HepG2 (cell line): ENCODE data around the gene CBLC. TPM values are rescaled to one million over a fixed set of nuclear protein-coding genes. Genes with fewer than 3 reads are reported as not detected.

ENCODE experiments used
- AGO1 ChIP-seq: fragments of 200-400 bp; formaldehyde crosslinking; IDR thresholded peaks from 2 replicates; pipeline ENCODE4 v1.6.1; 2017; ENCODE audit warnings: mild to moderate bottlenecking, low read depth, low read length, moderate library complexity; ENCODE audit not compliant: poor library complexity, severe bottlenecking
- ASH2L ChIP-seq: fragments of 300-600, 200-600 bp; sonication (generic); IDR thresholded peaks from 2 replicates; pipeline ENCODE4 v1.7.0; 2017; ENCODE audit warnings: low read depth, mild to moderate bottlenecking, moderate library complexity, mixed read lengths, low read length; ENCODE audit not compliant: insufficient read length
- DNMT3B ChIP-seq: conservative IDR thresholded peaks from 2 replicates; pipeline ENCODE4 v1.6.1; 2016; ENCODE audit warnings: missing biosample characterization, control low read depth
- FOXA3 ChIP-seq: IDR thresholded peaks from 2 replicates; pipeline ENCODE4 v1.6.1; 2016; ENCODE audit warnings: missing genetic modification reagents, missing compliant biosample characterization
- NFATC3 ChIP-seq: sonication (generic); formaldehyde crosslinking; IDR thresholded peaks from 2 replicates; pipeline ENCODE4 v1.5.1; 2020; ENCODE audit warnings: mild to moderate bottlenecking, missing genetic modification reagents
- PITX1 ChIP-seq: sonication (generic); formaldehyde crosslinking; IDR thresholded peaks from 2 replicates; pipeline ENCODE4 v1.5.1; 2020; ENCODE audit warnings: mild to moderate bottlenecking, missing genetic modification reagents
- POLR2G ChIP-seq: fragments of 200-400 bp; formaldehyde crosslinking; IDR thresholded peaks from 2 replicates; pipeline ENCODE4 v1.6.1; 2018; ENCODE audit warnings: mild to moderate bottlenecking, low read depth, low read length, moderate library complexity
- PRPF4 ChIP-seq: fragments of 200-400 bp; formaldehyde crosslinking; IDR thresholded peaks from 2 replicates; pipeline ENCODE4 v1.6.1; 2016; ENCODE audit warnings: low read length, low read depth; ENCODE audit not compliant: poor library complexity, severe bottlenecking
- TAF15 ChIP-seq: fragments of 200-400 bp; formaldehyde crosslinking; IDR thresholded peaks from one replicate; pipeline ENCODE4 v1.6.1; 2018; ENCODE audit warnings: mild to moderate bottlenecking, low read depth, low read length; ENCODE audit not compliant: poor library complexity, severe bottlenecking
- TOPORS ChIP-seq: sonication (generic); formaldehyde crosslinking; IDR thresholded peaks from 2 replicates; pipeline ENCODE4 v1.8.0; 2023; ENCODE audit warnings: mild to moderate bottlenecking, missing genetic modification reagents
- ZBTB20 ChIP-seq: sonication (generic); formaldehyde crosslinking; IDR thresholded peaks from 2 replicates; pipeline ENCODE4 v1.8.1; 2023; ENCODE audit warnings: missing genetic modification reagents, low read depth, mild to moderate bottlenecking, borderline replicate concordance
- ZNF337 ChIP-seq: sonication (generic); formaldehyde crosslinking; IDR thresholded peaks from 2 replicates; pipeline ENCODE4 v1.5.1; 2020; ENCODE audit warnings: missing genetic modification reagents, low read depth, mild to moderate bottlenecking, borderline replicate concordance
- ZNF501 ChIP-seq: sonication (generic); formaldehyde crosslinking; IDR thresholded peaks from 2 replicates; pipeline ENCODE4 v1.5.1; 2020; ENCODE audit warnings: mild to moderate bottlenecking, moderate library complexity, missing genetic modification reagents
- ZNF644 ChIP-seq: IDR thresholded peaks from 2 replicates; pipeline ENCODE4 v1.6.1; 2016; ENCODE audit warnings: low read depth
- ZNF670 ChIP-seq: sonication (generic); formaldehyde crosslinking; IDR thresholded peaks from 2 replicates; pipeline ENCODE4 v1.8.0; 2022; ENCODE audit warnings: mild to moderate bottlenecking, missing genetic modification reagents, borderline replicate concordance
- ZNF691 ChIP-seq: sonication (generic); formaldehyde crosslinking; IDR thresholded peaks from 2 replicates; pipeline ENCODE4 v1.4.0; 2020; ENCODE audit warnings: missing genetic modification reagents, low read depth, mild to moderate bottlenecking, borderline replicate concordance
- ZNF773 ChIP-seq: sonication (generic); formaldehyde crosslinking; IDR thresholded peaks from 2 replicates; pipeline ENCODE4 v1.4.0; 2020; ENCODE audit warnings: missing genetic modification reagents, borderline replicate concordance
- polyA plus RNA-seq, 8 experiments: library from polyadenylated mRNA; depleted of rRNA in 3 of 8; stranded (reverse) in 7 of 8; unstranded in 1 of 8; fragments of >200 nt; fragmentation: Illumina TruSeq in 4 of 8; extraction: Trizol in 4 of 8; gene quantifications; 2 replicates each; pipeline versions ENCODE4 v1.2.1 to v1.2.3, GENCODE V29; 2011 to 2016; ENCODE audit warnings: low read depth in 4 of 8, missing spikeins in 1 of 8, mixed read lengths in 1 of 8; ENCODE audit not compliant: insufficient read depth in 1 of 8
- total RNA-seq, 5 experiments: library from RNA; depleted of rRNA; stranded (reverse); fragments of >200 nt; fragmentation: Illumina TruSeq; extraction: Trizol; gene quantifications; 2 replicates each; pipeline ENCODE4 v1.2.3, GENCODE V29; 2016; ENCODE audit warnings: low read depth in 1 of 5
- TF ChIP-seq, protein P1 (sequence below): sonication (generic); formaldehyde crosslinking; IDR thresholded peaks from 2 replicates; pipeline ENCODE4 v1.5.1; 2020; ENCODE audit warnings: missing genetic modification reagents, mild to moderate bottlenecking, borderline replicate concordance
- TF ChIP-seq, protein P2 (sequence below): sonication (generic); formaldehyde crosslinking; IDR thresholded peaks from 2 replicates; pipeline ENCODE4 v1.9.0; 2021; ENCODE audit warnings: missing genetic modification reagents, borderline replicate concordance
- TF ChIP-seq, protein P3 (sequence below): sonication (generic); formaldehyde crosslinking; IDR thresholded peaks from 2 replicates; pipeline ENCODE4 v1.4.0; 2020; ENCODE audit warnings: low read depth, missing genetic modification reagents

Gene CBLC
- total and polyA plus RNA-seq, 2 of the 13 experiments (the other 11 are each of a cell fraction or from before 2014, with no cell fraction given): 1.8 to 2.6 TPM

DNA sequence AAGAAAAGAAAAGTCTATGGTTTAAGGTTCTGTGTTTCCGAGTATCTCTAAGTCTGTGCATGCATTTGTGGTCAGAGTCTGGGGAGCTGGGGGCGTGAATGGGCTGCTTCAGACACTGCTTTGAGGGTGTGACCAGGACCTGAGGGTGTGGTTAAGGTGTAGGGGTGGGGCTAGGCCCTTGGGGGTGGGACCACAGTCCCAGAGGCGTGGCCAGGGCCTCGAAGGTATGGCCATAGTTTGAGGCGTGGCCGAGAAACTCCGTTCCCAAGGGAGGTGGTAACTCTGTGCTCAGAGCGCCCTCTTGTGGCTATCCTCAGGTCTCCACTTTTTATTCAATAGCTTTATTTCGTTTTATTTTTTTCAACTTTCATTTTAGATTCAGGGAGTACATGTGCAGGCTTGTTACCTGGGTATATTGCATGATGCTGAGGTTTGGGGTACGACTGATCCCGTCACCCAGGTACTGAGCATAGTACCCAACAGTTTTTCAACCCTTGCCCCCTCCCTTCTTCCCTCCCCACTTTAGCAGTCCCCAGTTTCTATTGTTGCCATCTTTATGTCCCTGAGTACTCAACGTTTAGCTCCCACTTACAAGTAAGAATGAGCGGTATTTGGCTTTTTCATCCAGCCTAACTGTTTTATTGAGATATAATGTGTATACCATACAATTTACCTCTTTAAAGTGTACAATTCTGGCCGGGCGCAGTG is 7.0 kb upstream of the CBLC start (continued):
- TF ChIP-seq, protein P1, sequence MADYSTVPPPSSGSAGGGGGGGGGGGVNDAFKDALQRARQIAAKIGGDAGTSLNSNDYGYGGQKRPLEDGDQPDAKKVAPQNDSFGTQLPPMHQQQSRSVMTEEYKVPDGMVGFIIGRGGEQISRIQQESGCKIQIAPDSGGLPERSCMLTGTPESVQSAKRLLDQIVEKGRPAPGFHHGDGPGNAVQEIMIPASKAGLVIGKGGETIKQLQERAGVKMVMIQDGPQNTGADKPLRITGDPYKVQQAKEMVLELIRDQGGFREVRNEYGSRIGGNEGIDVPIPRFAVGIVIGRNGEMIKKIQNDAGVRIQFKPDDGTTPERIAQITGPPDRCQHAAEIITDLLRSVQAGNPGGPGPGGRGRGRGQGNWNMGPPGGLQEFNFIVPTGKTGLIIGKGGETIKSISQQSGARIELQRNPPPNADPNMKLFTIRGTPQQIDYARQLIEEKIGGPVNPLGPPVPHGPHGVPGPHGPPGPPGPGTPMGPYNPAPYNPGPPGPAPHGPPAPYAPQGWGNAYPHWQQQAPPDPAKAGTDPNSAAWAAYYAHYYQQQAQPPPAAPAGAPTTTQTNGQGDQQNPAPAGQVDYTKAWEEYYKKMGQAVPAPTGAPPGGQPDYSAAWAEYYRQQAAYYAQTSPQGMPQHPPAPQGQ (CRISPR knock-in tag): no peak
- TF ChIP-seq, protein P2, sequence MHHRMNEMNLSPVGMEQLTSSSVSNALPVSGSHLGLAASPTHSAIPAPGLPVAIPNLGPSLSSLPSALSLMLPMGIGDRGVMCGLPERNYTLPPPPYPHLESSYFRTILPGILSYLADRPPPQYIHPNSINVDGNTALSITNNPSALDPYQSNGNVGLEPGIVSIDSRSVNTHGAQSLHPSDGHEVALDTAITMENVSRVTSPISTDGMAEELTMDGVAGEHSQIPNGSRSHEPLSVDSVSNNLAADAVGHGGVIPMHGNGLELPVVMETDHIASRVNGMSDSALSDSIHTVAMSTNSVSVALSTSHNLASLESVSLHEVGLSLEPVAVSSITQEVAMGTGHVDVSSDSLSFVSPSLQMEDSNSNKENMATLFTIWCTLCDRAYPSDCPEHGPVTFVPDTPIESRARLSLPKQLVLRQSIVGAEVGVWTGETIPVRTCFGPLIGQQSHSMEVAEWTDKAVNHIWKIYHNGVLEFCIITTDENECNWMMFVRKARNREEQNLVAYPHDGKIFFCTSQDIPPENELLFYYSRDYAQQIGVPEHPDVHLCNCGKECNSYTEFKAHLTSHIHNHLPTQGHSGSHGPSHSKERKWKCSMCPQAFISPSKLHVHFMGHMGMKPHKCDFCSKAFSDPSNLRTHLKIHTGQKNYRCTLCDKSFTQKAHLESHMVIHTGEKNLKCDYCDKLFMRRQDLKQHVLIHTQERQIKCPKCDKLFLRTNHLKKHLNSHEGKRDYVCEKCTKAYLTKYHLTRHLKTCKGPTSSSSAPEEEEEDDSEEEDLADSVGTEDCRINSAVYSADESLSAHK (CRISPR knock-in tag): no peak
- no peak for TF ChIP-seq ZNF670 (CRISPR knock-in tag)
- no peak for TF ChIP-seq AGO1
- no peak for TF ChIP-seq ZNF691 (CRISPR knock-in tag)
- no peak for TF ChIP-seq PITX1 (CRISPR knock-in tag)
- TF ChIP-seq TAF15: no peak
- no peak for TF ChIP-seq ZBTB20 (CRISPR knock-in tag)
- no peak for TF ChIP-seq POLR2G
- TF ChIP-seq FOXA3 (CRISPR knock-in tag): no peak
- no peak for TF ChIP-seq ZNF644 (CRISPR knock-in tag)
- TF ChIP-seq ZNF337 (CRISPR knock-in tag): no peak
- no peak for TF ChIP-seq PRPF4
- 0 out of 2 replicates have a peak, but pooled peaks have one; percentile 35 for TF ChIP-seq ZNF501 (CRISPR knock-in tag)
- no peak for TF ChIP-seq ZNF773
- no peak for TF ChIP-seq TOPORS (CRISPR knock-in tag)
- TF ChIP-seq DNMT3B (CRISPR knock-in tag): no peak
- no peak for TF ChIP-seq ASH2L
- no peak for TF ChIP-seq NFATC3 (CRISPR knock-in tag)
- TF ChIP-seq, protein P3, sequence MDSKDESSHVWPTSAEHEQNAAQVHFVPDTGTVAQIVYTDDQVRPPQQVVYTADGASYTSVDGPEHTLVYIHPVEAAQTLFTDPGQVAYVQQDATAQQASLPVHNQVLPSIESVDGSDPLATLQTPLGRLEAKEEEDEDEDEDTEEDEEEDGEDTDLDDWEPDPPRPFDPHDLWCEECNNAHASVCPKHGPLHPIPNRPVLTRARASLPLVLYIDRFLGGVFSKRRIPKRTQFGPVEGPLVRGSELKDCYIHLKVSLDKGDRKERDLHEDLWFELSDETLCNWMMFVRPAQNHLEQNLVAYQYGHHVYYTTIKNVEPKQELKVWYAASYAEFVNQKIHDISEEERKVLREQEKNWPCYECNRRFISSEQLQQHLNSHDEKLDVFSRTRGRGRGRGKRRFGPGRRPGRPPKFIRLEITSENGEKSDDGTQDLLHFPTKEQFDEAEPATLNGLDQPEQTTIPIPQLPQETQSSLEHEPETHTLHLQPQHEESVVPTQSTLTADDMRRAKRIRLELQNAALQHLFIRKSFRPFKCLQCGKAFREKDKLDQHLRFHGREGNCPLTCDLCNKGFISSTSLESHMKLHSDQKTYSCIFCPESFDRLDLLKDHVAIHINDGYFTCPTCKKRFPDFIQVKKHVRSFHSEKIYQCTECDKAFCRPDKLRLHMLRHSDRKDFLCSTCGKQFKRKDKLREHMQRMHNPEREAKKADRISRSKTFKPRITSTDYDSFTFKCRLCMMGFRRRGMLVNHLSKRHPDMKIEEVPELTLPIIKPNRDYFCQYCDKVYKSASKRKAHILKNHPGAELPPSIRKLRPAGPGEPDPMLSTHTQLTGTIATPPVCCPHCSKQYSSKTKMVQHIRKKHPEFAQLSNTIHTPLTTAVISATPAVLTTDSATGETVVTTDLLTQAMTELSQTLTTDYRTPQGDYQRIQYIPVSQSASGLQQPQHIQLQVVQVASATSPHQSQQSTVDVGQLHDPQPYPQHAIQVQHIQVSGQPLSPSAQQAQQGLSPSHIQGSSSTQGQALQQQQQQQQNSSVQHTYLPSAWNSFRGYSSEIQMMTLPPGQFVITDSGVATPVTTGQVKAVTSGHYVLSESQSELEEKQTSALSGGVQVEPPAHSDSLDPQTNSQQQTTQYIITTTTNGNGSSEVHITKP (CRISPR knock-in tag): no peak
